Natural killer cell (primary cell): ENCODE data around the gene GRIN1. TPM values are rescaled to one million over a fixed set of nuclear protein-coding genes. Genes with fewer than 3 reads are reported as not detected.

Experiments used
- ATAC-seq, 3 donors: fragments of 150-1000 bp in 2 of 3; fragments of 200-7000 bp in 1 of 3; cut with Tn5 transposase; 1 replicate in 1 of 3; 2 replicates in 2 of 3; pipeline ENCODE4 v1.10.0; 2021; ENCODE audit warnings: mild to moderate bottlenecking in 2 of 3, moderate library complexity in 2 of 3
- DNase-seq, 2 donors: peaks; one replicate each; pipeline versions ENCODE4 v3.0.0 to v3.0.0-alpha.2; 2013 to 2021; ENCODE audit warnings: mixed read lengths in 1 of 2
- H3K27ac ChIP-seq: one replicate; pipeline ENCODE4 v1.5.1; 2013; ENCODE audit warnings: mild to moderate bottlenecking, low read length
- H3K27me3 ChIP-seq: one replicate; pipeline ENCODE4 v1.6.1; 2013; ENCODE audit warnings: low read length; ENCODE audit not compliant: control insufficient read depth, insufficient read depth
- H3K36me3 ChIP-seq: one replicate; pipeline ENCODE4 v1.6.1; 2013; ENCODE audit warnings: low read length; ENCODE audit not compliant: control insufficient read depth, insufficient read depth
- H3K4me1 ChIP-seq: one replicate; pipeline ENCODE4 v1.6.1; 2013; ENCODE audit warnings: low read length; ENCODE audit not compliant: control insufficient read depth, insufficient read depth
- H3K4me3 ChIP-seq: one replicate; pipeline ENCODE4 v1.5.1; 2013; ENCODE audit warnings: low read length
- H3K9me3 ChIP-seq: one replicate; pipeline ENCODE4 v1.6.1; 2013; ENCODE audit warnings: low read length; ENCODE audit not compliant: control insufficient read depth, insufficient read depth
- H3K27ac Mint-ChIP-seq, 2 donors: one replicate each; pipeline ENCODE4 v1.8.0; 2022; ENCODE audit warnings: mild to moderate bottlenecking in 2 of 2, mixed read lengths in 2 of 2, moderate library complexity in 1 of 2
- H3K27me3 Mint-ChIP-seq, 2 donors: one replicate each; pipeline ENCODE4 v1.8.0; 2022; ENCODE audit warnings: low read depth in 2 of 2, mixed read lengths in 2 of 2
- H3K36me3 Mint-ChIP-seq: one replicate; pipeline ENCODE4 v1.8.0; 2022; ENCODE audit warnings: mixed read lengths
- H3K4me1 Mint-ChIP-seq, 2 donors: one replicate each; pipeline ENCODE4 v1.8.0; 2022; ENCODE audit warnings: mixed read lengths in 2 of 2
- H3K4me3 Mint-ChIP-seq: one replicate; pipeline ENCODE4 v1.8.0; 2022; ENCODE audit warnings: mild to moderate bottlenecking, moderate library complexity, mixed read lengths
- H3K9me3 Mint-ChIP-seq, 2 donors: one replicate each; pipeline ENCODE4 v1.8.0; 2022; ENCODE audit warnings: mixed read lengths in 2 of 2
- CTCF ChIP-seq: fragments of 200-600 bp; IDR thresholded peaks from one replicate; pipeline ENCODE4 v1.8.0; 2022; ENCODE audit warnings: antibody characterized with exemption
- WGBS: methylation state at CpG from one replicate; pipeline ENCODE4 v1.1.7; 2013; ENCODE audit warnings: missing lambda C conversion rate; ENCODE audit not compliant: insufficient coverage; 5-methylcytosine and 5-hydroxymethylcytosine counted together
- intact Hi-C: fragments of 100-400 bp; cut with micrococcal nuclease; formaldehyde crosslinking; loops from one replicate; pipeline ENCODE4 v1.14.2; 2022
- total RNA-seq, 4 donors: library from RNA; stranded (reverse); fragments of 120-200 nt in 1 of 4; gene quantifications; one replicate each; pipeline versions ENCODE4 v1.2.3 to v1.2.4, GENCODE V29; 2013 to 2022

Gene GRIN1
- total RNA-seq, 3 donors from 2014 or later (not counting 1 experiment from before 2014, with no cell fraction given) = not detected

- Mint-ChIP-seq H3K9me3 (no peaks in the 10 kb centered on the region), H3K4me3 (no peak overlapping the region), H3K4me1 (no peaks in the 10 kb centered on the region), H3K27ac (no peak overlapping the region), H3K27me3 (no peaks in the 10 kb centered on the region), H3K36me3 (no peaks in the 10 kb centered on the region)
- H3K27ac ChIP-seq = no peak overlapping the region
- no peak for TF ChIP-seq CTCF
- ATAC-seq = no peak
- no peak for DNase-seq
- H3K36me3 ChIP-seq = no peaks in the 10 kb centered on the region
- intact Hi-C loops = no loop called here
- H3K4me3 ChIP-seq = no peak overlapping the region
- H3K9me3 ChIP-seq = no peaks in the 10 kb centered on the region
- WGBS = 83% methylated on average over 36 of the region's 36 CpGs
- H3K27me3 ChIP-seq = no peaks in the 10 kb centered on the region
- peaks cover 4% of the 10 kb centered on the region for H3K4me1 ChIP-seq
These were observed 78.6 kb downstream of the GRIN1 start for GRCh38 chr9:137217276-137218211.

GRCh38 chr9:137218212-137218753 lies 79.3 kb downstream of the GRIN1 start:
- no peak overlapping the region for H3K4me3 Mint-ChIP-seq
- no peaks in the 10 kb centered on the region for H3K9me3 ChIP-seq
- 95% methylated on average over 30 of the region's 30 CpGs for WGBS
- H3K27me3 ChIP-seq = no peaks in the 10 kb centered on the region
- H3K27ac Mint-ChIP-seq = no peak overlapping the region
- no peak for ATAC-seq
- no peaks in the 10 kb centered on the region for H3K27me3 Mint-ChIP-seq
- peaks cover 0 to 6% of the 10 kb centered on the region in 2 donors for H3K4me1 Mint-ChIP-seq
- TF ChIP-seq CTCF = no peak
- H3K4me1 ChIP-seq = peaks cover 10% of the 10 kb centered on the region
- no peak overlapping the region for H3K27ac ChIP-seq
- H3K36me3 ChIP-seq = no peaks in the 10 kb centered on the region
- intact Hi-C loops = no loop called here
- H3K9me3 Mint-ChIP-seq = no peaks in the 10 kb centered on the region
- H3K4me3 ChIP-seq = no peak overlapping the region
- DNase-seq = no peak
- H3K36me3 Mint-ChIP-seq = no peaks in the 10 kb centered on the region

Other genes with a start within 250 kb of the GRIN1 start
- gene FBXW5, start 194.4 kb upstream of the GRIN1 start, total RNA-seq = 100 to 1,000 TPM; 117 to 144 (median 136) TPM
- 1 to 10 TPM; 3.9 to 8.5 (median 7.3) TPM for gene C8G, start 193.9 kb upstream of the GRIN1 start, total RNA-seq
- 10 to 100 TPM in 1 of 3 donors, 1 to 10 TPM in 2; 9.2 to 11.3 (median 9.8) TPM for gene LCN12, start 186.9 kb upstream of the GRIN1 start, total RNA-seq
- 100 to 1,000 TPM; 157 to 361 (median 296) TPM for gene PTGDS, start 161.7 kb upstream of the GRIN1 start, total RNA-seq
- 1 to 10 TPM; 4.9 to 8.4 (median 8.2) TPM for gene LCNL1, start 156.2 kb upstream of the GRIN1 start, total RNA-seq
- gene PAXX, start 146.7 kb upstream of the GRIN1 start, total RNA-seq = 100 to 1,000 TPM; 161 to 188 (median 161) TPM
- gene CLIC3, start 142.6 kb upstream of the GRIN1 start, total RNA-seq = 100 to 1,000 TPM; 144 to 286 (median 161) TPM
- gene ABCA2, start 110.9 kb upstream of the GRIN1 start, total RNA-seq = 100 to 1,000 TPM; 356 to 416 (median 357) TPM
- 1 to 10 TPM in 2 of 3 donors, under 1 TPM in 1; 0.99 to 5.1 (median 3.9) TPM for gene FUT7, start 107.1 kb upstream of the GRIN1 start, total RNA-seq
- 1 to 10 TPM in 2 of 3 donors, under 1 TPM in 1; 0.87 to 5.6 (median 3.4) TPM for gene NPDC1, start 93.0 kb upstream of the GRIN1 start, total RNA-seq
- gene ENTPD2, start 85.1 kb upstream of the GRIN1 start, total RNA-seq = not detected
- 1 to 10 TPM in 2 of 3 donors, under 1 TPM in 1; 0.59 to 2.6 (median 1.0) TPM for gene SAPCD2, start 68.6 kb upstream of the GRIN1 start, total RNA-seq
- gene UAP1L1, start 61.6 kb upstream of the GRIN1 start, total RNA-seq = 10 to 100 TPM; 10.5 to 25.8 (median 19.3) TPM
- gene MAN1B1, start 52.2 kb upstream of the GRIN1 start, total RNA-seq = 10 to 100 TPM; 75.1 to 99.4 (median 80.4) TPM
- 100 to 1,000 TPM; 233 to 264 (median 251) TPM for gene DPP7, start 24.4 kb upstream of the GRIN1 start, total RNA-seq
- not detected for gene LRRC26, start 30.9 kb downstream of the GRIN1 start, total RNA-seq
- not detected for gene TMEM210, start 32.9 kb downstream of the GRIN1 start, total RNA-seq
- 100 to 1,000 TPM; 146 to 172 (median 171) TPM for gene ANAPC2, start 49.4 kb downstream of the GRIN1 start, total RNA-seq
- gene SSNA1, start 49.5 kb downstream of the GRIN1 start, total RNA-seq = 10 to 100 TPM; 45.1 to 53.5 (median 52.2) TPM
- gene TPRN, start 61.6 kb downstream of the GRIN1 start, total RNA-seq = 10 to 100 TPM in 1 of 3 donors, 1 to 10 TPM in 2; 8.2 to 10.6 (median 8.4) TPM
- gene TMEM203, start 66.5 kb downstream of the GRIN1 start, total RNA-seq = 10 to 100 TPM; 22.1 to 30.5 (median 27.1) TPM
- gene NDOR1, start 66.5 kb downstream of the GRIN1 start, total RNA-seq = 10 to 100 TPM; 31.1 to 36.0 (median 31.9) TPM
- 1 to 10 TPM in 1 of 3 donors, under 1 TPM in 2; 0.82 to 1.6 (median 0.93) TPM for gene RNF208, start 83.1 kb downstream of the GRIN1 start, total RNA-seq
- under 1 TPM in 1 of 3 donors, not detected in 2; 0.38 TPM for gene CYSRT1, start 86.0 kb downstream of the GRIN1 start, total RNA-seq
- not detected for gene RNF224, start 88.3 kb downstream of the GRIN1 start, total RNA-seq
- not detected for gene SLC34A3, start 91.7 kb downstream of the GRIN1 start, total RNA-seq
- 100 to 1,000 TPM in 1 of 3 donors, 10 to 100 TPM in 2; 84.4 to 121 (median 93.9) TPM for gene TUBB4B, start 102.1 kb downstream of the GRIN1 start, total RNA-seq
- not detected for gene STPG3, start 112.1 kb downstream of the GRIN1 start, total RNA-seq
- gene NELFB, start 116.2 kb downstream of the GRIN1 start, total RNA-seq = 10 to 100 TPM; 42.9 to 53.8 (median 52.6) TPM
- 10 to 100 TPM; 16.3 to 24.6 (median 19.2) TPM for gene TOR4A, start 138.6 kb downstream of the GRIN1 start, total RNA-seq
- gene NRARP, start 163.1 kb downstream of the GRIN1 start, total RNA-seq = 1 to 10 TPM in 2 of 3 donors, under 1 TPM in 1; 0.88 to 2.3 (median 1.2) TPM